Progenitor cell of endocrine pancreas (in vitro differentiated cells): ENCODE data around the gene ZNF488. TPM values are rescaled to one million over a fixed set of nuclear protein-coding genes. Genes with fewer than 3 reads are reported as not detected.

ENCODE experiments used
- DNase-seq: peaks from one replicate; pipeline ENCODE4 v3.0.0; 2021; ENCODE audit warnings: low spot score; ENCODE audit not compliant: unreplicated experiment
- H3K27ac Mint-ChIP-seq: 2 replicates; pipeline ENCODE4 v1.8.0; 2021; ENCODE audit warnings: mild to moderate bottlenecking, moderate library complexity, mixed read lengths
- H3K27me3 Mint-ChIP-seq: 2 replicates; pipeline ENCODE4 v1.8.0; 2021; ENCODE audit warnings: mixed read lengths
- H3K36me3 Mint-ChIP-seq: 2 replicates; pipeline ENCODE4 v1.8.0; 2022; ENCODE audit warnings: mixed read lengths; ENCODE audit not compliant: insufficient read depth
- H3K4me1 Mint-ChIP-seq: 2 replicates; pipeline ENCODE4 v1.8.0; 2021; ENCODE audit warnings: low read depth, mixed read lengths
- H3K4me3 Mint-ChIP-seq: 2 replicates; pipeline ENCODE4 v1.8.0; 2021; ENCODE audit warnings: low read depth, mild to moderate bottlenecking, moderate library complexity, mixed read lengths
- H3K9me3 Mint-ChIP-seq: 2 replicates; pipeline ENCODE4 v1.8.0; 2021; ENCODE audit warnings: low read depth, mixed read lengths
- total RNA-seq: library from RNA; stranded (reverse); gene quantifications from 2 replicates; pipeline ENCODE4 v1.2.1, GENCODE V29; 2021
- TF ChIP-seq, protein P1 (sequence below): fragments of 200-600 bp; sonication (generic); IDR thresholded peaks from one replicate; pipeline ENCODE4 v1.5.0; 2021; ENCODE audit warnings: antibody characterized with exemption, mild to moderate bottlenecking; ENCODE audit not compliant: unreplicated experiment

Gene ZNF488
- total RNA-seq, 1 donor from 2014 or later, result 1.0 TPM

DNA sequence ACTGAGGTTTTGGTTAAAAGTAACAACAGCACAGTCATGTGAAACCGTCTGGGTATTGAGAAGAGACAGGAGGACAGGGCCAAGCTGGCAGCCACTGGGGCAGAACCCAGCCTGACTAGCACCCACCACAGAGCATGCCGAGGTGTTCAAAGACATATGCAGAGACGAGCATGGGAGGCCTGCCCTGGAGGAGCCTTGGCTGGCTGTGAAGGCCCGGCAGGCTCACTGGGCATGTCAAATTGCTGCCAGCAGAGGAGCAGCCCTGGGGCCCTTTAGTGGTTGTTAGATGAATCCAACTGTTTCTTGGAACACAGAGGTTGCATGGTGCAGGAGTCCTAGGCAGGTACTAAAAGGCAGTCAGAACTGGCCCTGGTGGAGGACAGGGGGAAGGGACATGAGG is 66.8 kb downstream of the ZNF488 start:
- peaks cover 38% of the 10 kb centered on the region for H3K27me3 Mint-ChIP-seq
- H3K36me3 Mint-ChIP-seq, result no peaks in the 10 kb centered on the region
- H3K4me3 Mint-ChIP-seq, result no peak overlapping the region
- DNase-seq, result no peak
- H3K9me3 Mint-ChIP-seq, result peaks cover 2% of the 10 kb centered on the region
- H3K4me1 Mint-ChIP-seq, result peaks cover 6% of the 10 kb centered on the region
- TF ChIP-seq, protein P1, sequence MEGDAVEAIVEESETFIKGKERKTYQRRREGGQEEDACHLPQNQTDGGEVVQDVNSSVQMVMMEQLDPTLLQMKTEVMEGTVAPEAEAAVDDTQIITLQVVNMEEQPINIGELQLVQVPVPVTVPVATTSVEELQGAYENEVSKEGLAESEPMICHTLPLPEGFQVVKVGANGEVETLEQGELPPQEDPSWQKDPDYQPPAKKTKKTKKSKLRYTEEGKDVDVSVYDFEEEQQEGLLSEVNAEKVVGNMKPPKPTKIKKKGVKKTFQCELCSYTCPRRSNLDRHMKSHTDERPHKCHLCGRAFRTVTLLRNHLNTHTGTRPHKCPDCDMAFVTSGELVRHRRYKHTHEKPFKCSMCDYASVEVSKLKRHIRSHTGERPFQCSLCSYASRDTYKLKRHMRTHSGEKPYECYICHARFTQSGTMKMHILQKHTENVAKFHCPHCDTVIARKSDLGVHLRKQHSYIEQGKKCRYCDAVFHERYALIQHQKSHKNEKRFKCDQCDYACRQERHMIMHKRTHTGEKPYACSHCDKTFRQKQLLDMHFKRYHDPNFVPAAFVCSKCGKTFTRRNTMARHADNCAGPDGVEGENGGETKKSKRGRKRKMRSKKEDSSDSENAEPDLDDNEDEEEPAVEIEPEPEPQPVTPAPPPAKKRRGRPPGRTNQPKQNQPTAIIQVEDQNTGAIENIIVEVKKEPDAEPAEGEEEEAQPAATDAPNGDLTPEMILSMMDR, result no peak
- H3K27ac Mint-ChIP-seq, result no peak overlapping the region

DNA sequence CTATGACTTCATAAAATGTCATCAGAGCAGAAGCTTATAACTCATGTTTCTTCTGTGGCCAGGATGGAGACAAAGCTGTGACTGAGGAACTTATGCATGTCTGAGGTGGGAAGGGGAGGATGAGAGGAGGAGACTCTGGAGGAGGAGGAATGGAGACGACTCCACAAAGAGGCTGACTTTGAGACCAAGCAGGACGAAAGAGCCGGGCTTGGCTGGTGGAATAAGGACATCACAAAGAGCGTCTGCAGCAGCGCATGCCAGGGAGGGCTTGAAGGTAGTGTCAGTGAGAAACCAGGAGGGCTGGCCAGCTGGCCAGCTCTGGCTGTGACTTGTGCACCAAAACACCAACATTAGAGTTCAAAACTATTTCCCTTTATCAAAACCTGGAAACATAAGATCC is 68.0 kb downstream of the ZNF488 start:
- Mint-ChIP-seq H3K9me3 (peaks cover 2% of the 10 kb centered on the region), H3K27me3 (peaks cover 37% of the 10 kb centered on the region), H3K36me3 (no peaks in the 10 kb centered on the region), H3K27ac (no peak overlapping the region), H3K4me3 (no peak overlapping the region), H3K4me1 (peaks cover 2% of the 10 kb centered on the region)
- TF ChIP-seq, protein P1, result no peak
- no peak for DNase-seq

Other genes with a start within 250 kb of the ZNF488 start
- gene GDF10, start 84.1 kb downstream of the ZNF488 start, total RNA-seq, result not detected in 2 replicates
- not detected in 2 replicates for gene GDF2, start 61.8 kb downstream of the ZNF488 start, total RNA-seq
- 0.10 TPM in 1 of 2 replicates, not detected in the other for gene RBP3, start 35.9 kb downstream of the ZNF488 start, total RNA-seq
- gene ANXA8, start 99.8 kb upstream of the ZNF488 start, total RNA-seq, result not detected in 2 replicates
- gene FAM25G, start 107.4 kb upstream of the ZNF488 start, total RNA-seq, result not detected in 2 replicates
- 20.3 and 21.7 TPM in 2 replicates for gene AGAP9, start 139.3 kb upstream of the ZNF488 start, total RNA-seq